Activated CD8-positive, alpha-beta memory T cell treated with anti-CD3 and anti-CD28 coated beads for 1 hour (primary cell): ENCODE measurements around the gene MSLN.
"Not testable (repeated sequence)": the region's sequence is repeated elsewhere in the genome, so short reads cannot be mapped to it uniquely, and the experiment has no call there.

Experiments used
- DNase-seq, 2 donors: peaks; one replicate each; pipeline ENCODE4 v3.0.0-alpha.2; 2020; ENCODE audit warnings: low read depth in 1 of 2; ENCODE audit errors: extremely low read depth in 1 of 2

The MSLN gene

DNA sequence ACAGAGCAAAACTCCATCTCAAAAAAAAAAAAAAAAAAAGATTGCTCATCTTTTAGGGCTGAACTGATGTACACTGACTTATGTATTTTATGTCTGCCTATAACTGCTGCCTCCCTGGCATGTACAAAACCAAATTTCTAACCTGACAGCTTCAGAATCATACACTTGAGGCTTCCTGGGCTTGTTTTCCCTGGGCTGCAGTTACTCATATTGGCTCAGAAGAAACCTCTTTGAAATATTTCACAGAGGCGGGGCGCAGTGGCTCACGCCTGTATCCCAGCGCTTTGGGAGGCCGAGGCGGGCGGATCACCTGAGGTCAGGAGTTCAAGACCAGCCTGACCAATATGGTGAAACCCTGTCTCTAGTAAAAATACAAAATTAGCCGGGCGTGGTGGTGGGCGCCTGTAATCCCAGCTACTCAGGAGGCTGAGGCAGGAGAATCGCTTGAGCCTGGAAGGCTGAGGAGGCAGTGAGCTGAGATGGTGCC is 6.4 kb upstream of the MSLN start:
- DNase-seq, result not testable (repeated sequence)

DNA sequence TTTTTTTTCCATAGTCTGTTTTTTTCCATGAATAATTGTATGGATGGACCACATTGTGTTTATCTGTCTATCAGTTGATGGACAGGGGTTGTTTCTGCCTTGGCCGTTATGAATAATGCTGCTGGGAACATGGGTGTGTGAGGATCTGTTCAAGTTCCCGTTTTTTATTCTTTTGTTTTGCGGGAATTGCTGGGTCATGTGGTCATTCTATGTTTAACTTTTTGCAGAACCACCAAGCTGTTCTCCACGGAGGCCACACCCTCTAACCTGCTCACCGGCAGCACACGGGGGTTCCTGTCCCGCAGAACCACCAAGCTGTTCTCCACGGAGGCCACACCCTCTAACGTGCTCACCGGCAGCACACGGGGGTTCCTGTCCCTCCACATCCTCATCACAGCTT is 5.9 kb upstream of the MSLN start:
- no peak for DNase-seq

DNA sequence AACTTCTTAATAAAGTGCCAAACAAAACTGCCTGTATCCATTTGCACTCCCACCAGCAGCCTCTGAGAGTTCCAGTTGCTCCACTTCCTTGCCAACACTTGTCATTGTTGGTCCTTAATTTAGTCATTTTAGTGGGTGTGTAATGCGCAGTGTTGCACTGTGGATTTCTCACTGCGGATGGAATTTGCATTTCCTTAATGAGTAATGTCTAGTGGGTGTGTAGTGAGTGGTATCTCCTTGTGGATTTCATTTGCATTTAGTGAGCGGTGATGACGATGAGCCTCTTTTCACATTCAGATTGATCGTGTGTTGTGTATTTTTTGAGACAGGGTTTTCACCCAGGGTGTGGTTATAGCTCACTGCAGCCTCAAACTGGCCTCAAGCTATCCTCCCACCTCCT is 4.1 kb upstream of the MSLN start:
- no peak for DNase-seq

DNA sequence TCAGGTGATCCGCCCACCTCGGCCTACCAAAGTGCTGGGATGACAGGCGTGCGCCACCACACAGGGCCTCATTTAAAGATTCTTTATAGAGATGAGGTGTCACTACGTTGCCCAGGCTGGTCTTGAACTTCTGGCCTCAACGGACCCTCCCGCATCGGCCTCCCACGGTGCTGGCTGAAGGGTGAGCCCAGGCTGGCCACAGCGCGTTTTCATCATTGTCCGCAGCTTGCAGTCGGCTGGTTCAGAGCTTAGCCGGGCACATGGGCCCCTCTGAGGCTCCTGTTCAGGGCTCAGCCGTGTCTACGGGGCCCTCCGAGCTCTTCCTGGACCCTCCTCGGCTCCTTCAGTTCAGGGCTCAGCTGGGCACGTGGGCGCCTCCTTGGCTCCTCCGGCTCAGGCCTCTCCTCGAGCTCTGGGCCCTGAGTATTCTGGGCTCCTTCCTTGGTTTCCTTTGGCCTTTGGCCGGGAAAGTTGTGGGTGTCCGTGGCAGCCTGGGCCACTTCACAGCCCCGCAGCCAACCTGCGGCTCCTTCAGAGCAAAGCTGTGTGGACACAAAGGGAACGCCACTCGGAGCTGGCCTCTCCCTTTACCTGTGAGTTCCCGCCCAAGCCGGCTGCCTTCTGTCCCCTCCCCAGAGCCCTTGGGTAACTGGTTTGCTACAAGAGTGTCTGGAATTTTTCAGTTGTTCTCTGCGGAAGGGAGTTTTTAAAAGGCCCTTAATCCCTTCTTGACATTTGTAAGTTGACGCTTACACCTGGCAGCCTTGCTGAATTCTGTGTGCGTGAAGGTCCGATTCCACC is 1.2 kb upstream of the MSLN start:
- DNase-seq, result no peak

DNA sequence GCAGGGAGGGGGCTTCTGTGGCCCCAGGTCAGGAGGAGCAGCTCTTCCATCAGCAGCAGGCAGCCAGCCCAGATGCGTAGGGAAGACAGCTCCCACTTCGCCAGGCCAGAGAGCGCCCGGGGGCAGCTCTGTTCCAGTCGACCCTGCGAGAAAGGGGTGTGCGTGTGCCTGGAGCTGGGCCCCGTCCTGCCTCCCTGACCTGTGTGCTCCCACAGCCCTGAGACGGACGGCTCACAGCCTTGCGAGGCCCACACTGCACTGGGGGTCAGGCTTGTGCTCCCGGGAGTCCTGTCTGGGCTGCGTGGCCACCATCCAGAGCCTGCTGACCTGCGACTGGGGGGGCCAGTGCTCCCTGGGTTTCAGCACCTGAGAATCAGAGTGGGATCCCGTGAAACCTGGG is 469 bp upstream of the MSLN start:
- DNase-seq, result no peak

DNA sequence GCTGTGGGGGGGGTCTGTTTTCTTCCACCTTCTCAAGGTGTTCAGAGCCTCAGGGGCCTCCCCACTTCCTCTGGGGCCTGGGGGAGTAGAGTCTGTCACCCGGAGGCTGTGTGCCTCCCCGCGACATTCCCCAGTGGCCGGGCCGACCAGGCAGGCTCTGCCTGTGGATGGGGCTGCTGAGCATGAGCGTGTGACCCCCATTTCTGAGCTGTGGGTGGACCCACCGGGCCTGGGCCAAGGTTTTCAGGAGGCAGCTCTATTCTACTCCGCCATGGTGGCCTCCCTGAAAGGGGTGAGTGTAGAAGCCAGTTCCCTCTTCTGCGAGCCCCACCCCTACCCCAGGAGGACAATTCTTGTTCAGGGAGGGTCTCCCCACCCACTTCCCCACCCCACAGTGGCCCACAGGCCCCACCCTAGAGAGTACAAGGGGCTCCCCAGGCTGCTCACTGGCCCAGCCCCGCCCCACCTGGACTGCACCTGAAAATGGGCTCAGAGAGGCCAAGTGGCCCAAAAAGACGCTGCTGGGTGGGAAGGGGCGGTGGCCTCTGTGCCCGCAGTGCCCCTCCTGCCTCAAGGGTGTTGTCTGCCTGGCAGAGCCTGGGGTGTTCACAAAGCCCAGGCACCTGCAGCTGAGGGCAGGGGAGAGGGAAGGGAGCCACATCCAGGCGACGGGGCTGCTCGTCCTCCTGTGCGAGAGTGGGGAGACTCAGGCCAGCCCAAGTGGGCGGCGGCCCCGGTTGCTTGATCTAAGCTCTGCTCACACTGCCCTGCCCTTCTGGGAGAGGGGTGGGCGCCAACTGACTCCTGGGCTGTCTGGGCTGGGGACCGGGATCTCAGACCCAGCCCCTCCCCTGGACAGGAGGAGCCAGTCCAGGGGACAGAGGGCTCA is 1.3 kb downstream of the MSLN start:
- no peak for DNase-seq

DNA sequence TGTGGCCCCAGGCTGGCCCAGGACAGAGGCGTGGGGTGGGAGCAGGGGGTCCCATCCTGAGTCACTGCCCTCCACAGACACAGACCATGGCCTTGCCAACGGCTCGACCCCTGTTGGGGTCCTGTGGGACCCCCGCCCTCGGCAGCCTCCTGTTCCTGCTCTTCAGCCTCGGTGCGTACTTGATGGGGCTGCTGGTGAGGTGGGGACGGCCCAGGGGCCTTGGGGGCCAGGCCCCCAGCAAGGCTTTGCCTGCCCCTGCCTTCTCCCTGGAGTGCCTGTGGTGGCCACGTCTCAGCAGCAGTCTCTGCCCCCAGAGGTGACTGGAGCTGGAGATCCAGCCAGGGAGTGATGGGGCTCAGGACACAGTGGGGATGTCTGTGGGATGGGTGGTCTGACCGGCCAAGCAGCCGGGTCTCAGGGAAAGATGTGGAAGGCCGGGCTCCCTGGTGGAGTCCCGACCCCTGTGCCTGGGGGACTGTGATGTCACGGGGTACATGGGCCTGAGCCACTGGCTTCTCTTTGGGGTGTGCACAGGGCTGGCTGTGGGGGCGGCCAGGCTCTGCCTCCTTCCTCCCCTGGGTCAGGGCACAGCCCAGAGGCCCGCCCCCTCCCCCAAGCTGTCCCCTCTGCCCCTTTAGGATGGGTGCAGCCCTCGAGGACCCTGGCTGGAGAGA is 2.2 kb downstream of the MSLN start:
- no peak for DNase-seq

DNA sequence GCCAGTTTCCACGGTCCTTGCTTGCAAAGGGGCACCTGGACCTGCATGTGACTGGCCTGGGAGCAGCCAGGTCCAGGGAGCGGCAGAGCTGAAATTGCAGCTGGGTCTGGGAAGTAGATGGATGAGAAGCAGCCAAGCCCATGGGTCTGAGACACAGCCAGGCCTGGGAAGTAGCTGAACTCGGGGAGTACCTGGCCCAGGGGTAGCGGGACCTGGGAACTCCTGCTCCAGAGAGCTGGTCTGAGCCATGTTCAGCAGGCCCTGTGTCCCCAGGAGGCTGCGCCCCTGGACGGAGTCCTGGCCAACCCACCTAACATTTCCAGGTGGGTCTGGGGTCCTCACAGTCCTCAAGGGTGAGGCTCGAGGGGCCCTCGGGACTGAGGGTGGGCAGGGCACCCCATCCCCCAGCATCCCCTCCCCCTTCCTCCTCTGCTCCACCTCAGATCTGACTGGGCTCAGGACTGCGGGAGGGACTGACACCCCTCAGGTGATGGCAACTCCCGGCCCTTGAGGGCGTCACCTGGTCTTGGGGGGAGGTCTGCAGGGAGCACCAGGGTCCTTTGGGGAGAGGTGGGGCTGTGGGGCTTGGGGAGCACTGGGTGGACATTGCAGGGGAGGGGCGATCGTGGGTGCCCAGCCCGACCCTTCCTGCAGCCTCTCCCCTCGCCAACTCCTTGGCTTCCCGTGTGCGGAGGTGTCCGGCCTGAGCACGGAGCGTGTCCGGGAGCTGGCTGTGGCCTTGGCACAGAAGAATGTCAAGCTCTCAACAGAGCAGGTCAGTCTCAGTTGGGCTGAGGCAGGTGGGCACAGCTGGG is 3.0 kb downstream of the MSLN start:
- DNase-seq, result no peak

DNA sequence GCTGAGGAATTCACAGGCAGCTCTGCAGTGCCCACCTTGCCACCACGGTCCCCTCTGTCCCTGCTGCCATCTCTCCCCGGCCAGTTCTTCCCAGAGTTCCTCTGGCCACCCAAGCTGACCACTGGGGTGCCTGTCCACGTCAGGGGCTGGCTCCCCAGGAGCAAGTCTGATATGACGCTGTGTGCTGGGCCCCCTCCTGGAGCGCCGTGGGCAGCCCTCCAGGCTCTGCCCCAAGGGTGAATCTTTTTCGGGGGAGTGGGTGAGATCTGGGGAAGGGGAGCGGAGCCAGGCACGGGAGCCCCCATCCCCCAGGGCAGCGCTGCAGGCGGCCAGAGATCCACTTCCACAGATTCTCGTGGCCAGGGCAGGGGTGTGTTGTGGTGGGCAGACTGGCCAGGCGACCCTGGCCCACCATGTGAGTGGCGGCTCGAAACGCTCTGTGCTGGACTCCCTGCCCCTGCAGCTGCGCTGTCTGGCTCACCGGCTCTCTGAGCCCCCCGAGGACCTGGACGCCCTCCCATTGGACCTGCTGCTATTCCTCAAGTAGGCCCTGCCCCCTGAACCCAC is 3.7 kb downstream of the MSLN start:
- DNase-seq, result no peak

DNA sequence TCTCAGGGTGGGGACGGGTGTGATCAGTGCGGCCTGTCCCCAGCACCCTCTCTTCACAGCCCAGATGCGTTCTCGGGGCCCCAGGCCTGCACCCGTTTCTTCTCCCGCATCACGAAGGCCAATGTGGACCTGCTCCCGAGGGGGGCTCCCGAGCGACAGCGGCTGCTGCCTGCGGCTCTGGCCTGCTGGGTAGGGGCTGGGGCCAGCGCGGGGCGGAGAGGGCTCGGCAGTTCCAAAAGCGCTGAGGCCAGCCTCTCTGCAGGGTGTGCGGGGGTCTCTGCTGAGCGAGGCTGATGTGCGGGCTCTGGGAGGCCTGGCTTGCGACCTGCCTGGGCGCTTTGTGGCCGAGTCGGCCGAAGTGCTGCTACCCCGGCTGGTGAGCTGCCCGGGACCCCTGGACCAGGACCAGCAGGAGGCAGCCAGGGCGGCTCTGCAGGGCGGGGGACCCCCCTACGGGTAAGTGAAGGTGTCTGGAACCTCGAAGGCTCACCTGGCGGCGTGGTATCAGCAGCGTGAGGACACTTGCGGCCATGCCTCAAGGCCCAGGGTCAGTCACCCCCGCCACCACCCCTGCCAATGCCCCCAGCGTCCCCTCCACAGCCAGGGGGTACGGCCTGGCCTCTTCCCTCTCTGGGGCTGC is 4.4 kb downstream of the MSLN start:
- DNase-seq, result no peak

DNA sequence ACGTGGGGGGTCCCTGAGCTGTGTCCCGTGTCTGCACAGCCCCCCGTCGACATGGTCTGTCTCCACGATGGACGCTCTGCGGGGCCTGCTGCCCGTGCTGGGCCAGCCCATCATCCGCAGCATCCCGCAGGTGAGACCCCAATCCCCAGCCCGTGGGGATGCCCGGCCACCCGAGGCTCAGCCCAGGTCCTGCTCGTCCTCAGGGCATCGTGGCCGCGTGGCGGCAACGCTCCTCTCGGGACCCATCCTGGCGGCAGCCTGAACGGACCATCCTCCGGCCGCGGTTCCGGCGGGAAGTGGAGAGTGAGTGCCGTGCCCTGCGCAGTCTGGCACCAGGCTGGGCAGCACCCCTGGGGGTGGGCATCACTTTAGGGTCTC is 4.9 kb downstream of the MSLN start:
- DNase-seq, result no peak

DNA sequence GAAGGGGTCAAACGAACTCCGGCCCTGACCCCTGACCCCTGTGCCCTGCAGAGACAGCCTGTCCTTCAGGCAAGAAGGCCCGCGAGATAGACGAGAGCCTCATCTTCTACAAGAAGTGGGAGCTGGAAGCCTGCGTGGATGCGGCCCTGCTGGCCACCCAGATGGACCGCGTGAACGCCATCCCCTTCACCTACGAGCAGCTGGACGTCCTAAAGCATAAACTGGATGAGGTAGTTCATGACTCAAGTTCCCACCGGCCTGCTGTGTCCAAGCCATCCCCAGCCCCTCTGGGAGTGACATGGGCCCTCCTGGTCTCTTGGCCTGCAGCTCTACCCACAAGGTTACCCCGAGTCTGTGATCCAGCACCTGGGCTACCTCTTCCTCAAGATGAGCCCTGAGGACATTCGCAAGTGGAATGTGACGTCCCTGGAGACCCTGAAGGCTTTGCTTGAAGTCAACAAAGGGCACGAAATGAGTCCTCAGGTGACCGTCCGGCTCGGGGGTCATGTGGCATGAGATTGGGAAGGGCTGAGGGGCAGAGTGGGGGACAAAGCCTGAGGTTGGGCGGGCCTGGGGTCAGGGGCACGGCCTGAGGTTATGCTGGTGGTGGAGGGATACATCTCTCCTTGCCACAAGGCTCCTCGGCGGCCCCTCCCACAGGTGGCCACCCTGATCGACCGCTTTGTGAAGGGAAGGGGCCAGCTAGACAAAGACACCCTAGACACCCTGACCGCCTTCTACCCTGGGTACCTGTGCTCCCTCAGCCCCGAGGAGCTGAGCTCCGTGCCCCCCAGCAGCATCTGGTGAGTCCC is 5.7 kb downstream of the MSLN start:
- no peak for DNase-seq

DNA sequence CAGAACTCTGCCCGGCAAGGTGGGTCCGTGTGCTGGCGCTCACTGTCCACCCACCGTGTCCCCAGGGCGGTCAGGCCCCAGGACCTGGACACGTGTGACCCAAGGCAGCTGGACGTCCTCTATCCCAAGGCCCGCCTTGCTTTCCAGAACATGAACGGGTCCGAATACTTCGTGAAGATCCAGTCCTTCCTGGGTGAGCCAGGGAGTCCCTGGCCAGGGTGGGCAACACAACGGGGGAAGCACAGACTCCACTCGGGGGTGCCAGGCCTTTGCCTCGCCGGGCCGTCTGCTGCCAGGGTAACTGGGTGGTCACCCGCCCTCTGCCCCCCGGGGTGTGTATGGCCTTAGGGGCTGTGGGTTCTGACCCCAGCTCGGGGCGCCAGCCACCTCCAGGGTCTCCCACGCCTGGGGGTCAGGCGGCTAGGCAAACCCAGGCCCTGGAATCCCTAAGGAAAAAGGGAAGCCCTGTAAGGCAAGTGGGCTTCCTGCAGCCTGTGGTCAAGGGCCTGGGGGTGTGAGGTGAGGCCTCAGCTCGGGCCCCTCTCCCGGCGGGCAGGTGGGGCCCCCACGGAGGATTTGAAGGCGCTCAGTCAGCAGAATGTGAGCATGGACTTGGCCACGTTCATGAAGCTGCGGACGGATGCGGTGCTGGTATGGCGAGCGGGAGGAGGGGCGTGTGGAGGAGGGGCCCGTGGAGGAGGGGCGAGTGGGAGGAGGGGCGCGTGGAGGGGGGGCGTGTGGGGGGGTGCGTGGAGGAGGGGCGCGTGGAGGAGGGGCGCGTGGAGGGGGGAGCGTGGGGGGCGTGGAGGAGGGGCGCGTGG is 6.5 kb downstream of the MSLN start:
- DNase-seq, result no peak

DNA sequence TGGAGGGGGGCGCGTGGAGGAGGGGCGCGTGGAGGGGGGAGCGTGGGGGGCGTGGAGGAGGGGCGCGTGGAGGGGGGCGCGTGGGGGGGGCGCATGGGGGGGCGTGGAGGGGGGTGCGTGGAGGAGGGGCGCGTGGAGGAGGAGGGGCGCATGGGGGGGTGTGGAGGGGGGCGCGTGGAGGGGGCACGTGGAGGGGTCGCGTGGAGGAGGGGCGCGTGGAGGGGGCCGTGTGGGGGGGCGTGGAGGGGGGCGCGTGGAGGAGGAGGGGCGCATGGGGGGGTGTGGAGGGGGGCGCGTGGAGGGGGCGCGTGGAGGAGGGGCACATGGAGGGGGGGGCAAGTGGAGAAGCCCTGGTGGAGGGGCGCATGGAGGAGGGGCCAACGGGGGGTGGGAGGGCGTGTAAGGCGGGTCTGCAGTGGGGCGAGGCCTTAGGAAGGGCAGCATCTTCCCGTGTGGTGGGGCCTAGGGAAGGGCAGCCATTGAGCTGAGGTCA is 7.3 kb downstream of the MSLN start:
- no peak for DNase-seq

DNA sequence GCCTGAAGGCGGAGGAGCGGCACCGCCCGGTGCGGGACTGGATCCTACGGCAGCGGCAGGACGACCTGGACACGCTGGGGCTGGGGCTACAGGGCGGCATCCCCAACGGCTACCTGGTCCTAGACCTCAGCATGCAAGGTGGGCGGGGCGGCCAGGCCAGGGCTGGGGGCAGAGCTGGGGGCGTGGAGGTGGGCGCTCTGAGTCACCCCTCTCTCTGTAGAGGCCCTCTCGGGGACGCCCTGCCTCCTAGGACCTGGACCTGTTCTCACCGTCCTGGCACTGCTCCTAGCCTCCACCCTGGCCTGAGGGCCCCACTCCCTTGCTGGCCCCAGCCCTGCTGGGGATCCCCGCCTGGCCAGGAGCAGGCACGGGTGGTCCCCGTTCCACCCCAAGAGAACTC is 7.9 kb downstream of the MSLN start:
- no peak for DNase-seq

DNA sequence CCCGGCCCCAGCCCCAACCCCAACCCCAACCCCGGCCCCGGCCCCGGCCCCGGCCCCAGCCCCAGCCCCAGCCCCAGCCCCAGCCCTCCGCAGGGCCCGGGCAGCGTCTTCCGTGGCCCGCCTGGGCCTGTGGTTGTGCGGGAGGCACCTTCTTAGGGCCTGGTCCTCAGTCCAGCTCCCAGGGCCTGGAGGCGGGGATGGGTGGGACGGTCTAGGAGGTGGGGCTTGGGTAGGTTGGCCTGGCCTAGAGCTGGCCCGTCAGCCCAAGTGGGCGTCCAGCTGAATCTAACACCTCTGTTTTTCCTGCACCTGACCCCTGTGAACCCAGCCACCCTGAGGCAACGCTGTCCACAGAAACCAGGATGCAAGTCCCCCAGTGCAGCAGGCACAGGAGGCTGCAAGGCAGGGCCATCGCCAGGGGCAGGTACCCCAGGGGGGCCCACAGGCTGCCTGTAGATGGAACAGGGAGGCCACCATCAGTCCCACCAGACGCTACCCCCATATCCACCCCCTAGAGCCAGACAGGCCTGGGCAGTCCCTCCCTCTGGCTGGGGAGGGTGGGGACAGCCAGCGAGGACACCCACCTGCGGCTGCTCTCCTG is 8.8 kb downstream of the MSLN start:
- DNase-seq, result no peak

DNA sequence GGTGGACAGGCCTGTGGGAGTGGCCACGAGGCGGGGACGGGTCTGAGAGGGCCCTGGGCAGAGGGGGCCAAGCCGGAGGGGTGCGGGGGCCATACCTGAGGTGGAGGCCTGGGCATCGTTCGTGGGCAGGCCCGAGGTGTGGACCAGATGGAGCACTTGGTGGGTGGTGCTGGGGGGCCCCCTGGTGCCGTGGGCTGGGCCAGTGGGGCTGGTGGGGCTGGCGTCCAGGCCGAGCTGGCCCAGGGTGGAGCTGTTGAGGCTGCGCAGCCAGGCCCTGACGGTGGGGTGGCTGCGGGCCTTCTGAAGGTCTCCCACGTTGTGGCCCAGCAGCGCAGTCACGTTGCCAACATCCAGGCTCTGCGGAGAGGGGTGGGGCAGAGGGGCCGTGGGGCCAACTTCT is 9.4 kb downstream of the MSLN start:
- no peak for DNase-seq

DNA sequence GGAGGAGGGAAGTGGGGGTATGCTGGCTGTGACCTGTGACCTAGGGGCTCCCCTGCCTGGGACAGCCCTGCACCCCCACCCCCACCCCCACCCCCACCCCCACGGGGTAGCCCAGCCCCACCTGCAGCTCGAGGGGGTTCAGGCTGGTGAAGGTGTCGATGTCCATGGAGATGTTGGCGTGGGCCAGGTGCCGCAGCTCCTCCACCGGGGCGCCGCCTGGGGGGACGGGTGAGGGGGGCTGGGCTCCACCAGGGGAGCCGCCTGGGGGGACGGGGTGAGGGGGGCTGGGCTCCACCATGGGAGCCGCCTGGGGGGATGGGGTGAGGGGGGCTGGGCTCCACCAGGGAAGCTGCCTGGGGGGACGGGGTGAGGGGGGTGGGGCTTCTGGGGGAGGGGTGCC is 9.9 kb downstream of the MSLN start:
- no peak for DNase-seq
